B cell (primary cell): Measurements from ENCODE around the gene ZC2HC1B. TPM values are rescaled to one million over a fixed set of nuclear protein-coding genes. Genes with fewer than 3 reads are reported as not detected.

Experiments used
- ATAC-seq: fragments of 200-7000 bp; cut with Tn5 transposase; one replicate; pipeline ENCODE4 v1.10.0; 2021; ENCODE audit warnings: low read depth, mild to moderate bottlenecking, moderate number of reproducible peaks, moderate library complexity
- CTCF ChIA-PET: fragments of 350-600 bp; sonication (Branson Sonifier 250); formaldehyde crosslinking; loops from one replicate; lab custom pipeline; 2021; ENCODE audit warnings: antibody characterized with exemption, inconsistent platforms; lab: Charles Lee
- POLR2A ChIA-PET: fragments of 350-600 bp; sonication (Branson Sonifier 250); formaldehyde crosslinking; loops from one replicate; lab custom pipeline; 2021; ENCODE audit warnings: antibody characterized with exemption; lab: Charles Lee
- DNase-seq: peaks from one replicate; pipeline ENCODE4 v3.0.0; 2013
- H2AFZ ChIP-seq: 2 replicates; pipeline ENCODE4 v1.6.1; 2012; ENCODE audit warnings: mild to moderate bottlenecking, low read depth, low read length; ENCODE audit not compliant: insufficient read depth, poor library complexity, severe bottlenecking
- H3K27ac ChIP-seq, 2 donors: 1 replicate in 1 of 2; 2 replicates in 1 of 2; pipeline ENCODE4 v1.5.1; 2012 to 2013; ENCODE audit warnings: low read length in 2 of 2, mild to moderate bottlenecking in 2 of 2, moderate library complexity in 1 of 2
- H3K27me3 ChIP-seq, 4 experiments: fragments of 200-600 bp in 1 of 4; sonication (generic) in 1 of 4; replicated peaks in 1 of 4; 1 replicate in 2 of 4; 2 replicates in 2 of 4; pipeline versions ENCODE4 v1.6.1 to v1.7.0; 2013 to 2016; ENCODE audit warnings: low read length in 3 of 4, mild to moderate bottlenecking in 2 of 4, mixed read lengths in 1 of 4, moderate library complexity in 1 of 4; ENCODE audit not compliant: insufficient read depth in 4 of 4, control insufficient read depth in 3 of 4; ENCODE audit errors: control extremely low read depth in 1 of 4
- H3K36me3 ChIP-seq, 2 experiments: replicated peaks in 1 of 2; 1 replicate in 1 of 2; 2 replicates in 1 of 2; pipeline versions ENCODE4 v1.6.1 to v1.7.1; 2013; ENCODE audit warnings: low read length in 1 of 2; ENCODE audit not compliant: insufficient read depth in 2 of 2, control insufficient read depth in 1 of 2; ENCODE audit errors: control extremely low read depth in 1 of 2, extremely low read depth in 1 of 2
- H3K4me1 ChIP-seq, 2 donors: fragments of 200-600 bp in 1 of 2; sonication (generic) in 1 of 2; 1 replicate in 1 of 2; 2 replicates in 1 of 2; pipeline versions ENCODE4 v1.5.1 to v1.6.1; 2013 to 2017; ENCODE audit warnings: low read length in 2 of 2; ENCODE audit not compliant: control insufficient read depth in 2 of 2, insufficient read depth in 2 of 2
- H3K4me2 ChIP-seq: replicated peaks from 2 replicates; pipeline ENCODE3; 2012; ENCODE audit warnings: mild to moderate bottlenecking, low read depth, low read length; ENCODE audit not compliant: poor library complexity, severe bottlenecking
- H3K4me3 ChIP-seq, 5 experiments: fragments of 200-600 bp in 1 of 5; sonication (generic) in 1 of 5; 1 replicate in 3 of 5; 2 replicates in 2 of 5; pipeline versions ENCODE4 v1.5.1 to v1.7.0; 2011 to 2016; ENCODE audit warnings: low read length in 4 of 5, mild to moderate bottlenecking in 4 of 5, low read depth in 2 of 5, control low read depth in 1 of 5, moderate library complexity in 1 of 5; ENCODE audit not compliant: insufficient read depth in 1 of 5; ENCODE audit errors: control extremely low read depth in 1 of 5, extremely low read depth in 1 of 5
- H3K79me2 ChIP-seq: fragments of 200-600 bp; sonication (generic); one replicate; pipeline ENCODE4 v1.6.0; 2016; ENCODE audit warnings: low read length; ENCODE audit not compliant: control insufficient read depth, insufficient read depth
- H3K9ac ChIP-seq: fragments of 200-600 bp; sonication (generic); 2 replicates; pipeline ENCODE4 v1.6.1; 2017; ENCODE audit warnings: mild to moderate bottlenecking, low read length, moderate library complexity
- H3K9me3 ChIP-seq, 3 donors: one replicate each; pipeline versions ENCODE4 v1.6.1 to v1.7.1; 2013; ENCODE audit warnings: low read length in 2 of 3; ENCODE audit not compliant: control insufficient read depth in 2 of 3, insufficient read depth in 1 of 3; ENCODE audit errors: control extremely low read depth in 1 of 3
- H4K20me1 ChIP-seq: 2 replicates; pipeline ENCODE4 v1.6.0; 2012; ENCODE audit warnings: mild to moderate bottlenecking, low read length; ENCODE audit not compliant: insufficient read depth, control insufficient read depth, poor library complexity, severe bottlenecking
- H3K27ac Mint-ChIP-seq: one replicate; pipeline ENCODE4 v1.8.0; 2021; ENCODE audit warnings: mixed read lengths
- H3K27me3 Mint-ChIP-seq: one replicate; pipeline ENCODE4 v1.8.0; 2021; ENCODE audit warnings: mixed read lengths
- H3K4me1 Mint-ChIP-seq: one replicate; pipeline ENCODE4 v1.8.0; 2021; ENCODE audit warnings: mixed read lengths
- H3K4me3 Mint-ChIP-seq: one replicate; pipeline ENCODE4 v1.8.0; 2021; ENCODE audit warnings: mixed read lengths
- H3K9me3 Mint-ChIP-seq: one replicate; pipeline ENCODE4 v1.8.0; 2022; ENCODE audit warnings: mixed read lengths; ENCODE audit not compliant: insufficient read depth
- CTCF ChIP-seq: fragments of 200-600 bp; IDR thresholded peaks from one replicate; pipeline ENCODE4 v1.8.0; 2022; ENCODE audit warnings: antibody characterized with exemption, mild to moderate bottlenecking
- EZH2 ChIP-seq: IDR thresholded peaks from 2 replicates; pipeline ENCODE4 v1.6.1; 2012; ENCODE audit warnings: borderline replicate concordance, low read depth, mild to moderate bottlenecking, moderate library complexity, low read length; ENCODE audit not compliant: insufficient read depth, poor library complexity, severe bottlenecking
- WGBS: methylation state at CpG from one replicate; pipeline ENCODE4 v1.1.5; 2013; ENCODE audit warnings: missing lambda C conversion rate; ENCODE audit not compliant: insufficient coverage; 5-methylcytosine and 5-hydroxymethylcytosine counted together
- intact Hi-C: fragments of 100-400 bp; cut with micrococcal nuclease; formaldehyde crosslinking; loops from one replicate; pipeline ENCODE4 v1.10.0; 2022
- polyA plus RNA-seq: library from polyadenylated mRNA; depleted of rRNA; stranded (reverse); fragments of >200 nt; gene quantifications from 2 replicates; pipeline ENCODE4 v1.2.3, GENCODE V29; 2012
- total RNA-seq, 2 donors: library from RNA; stranded (reverse); fragments of 120-200 nt in 1 of 2; gene quantifications; 1 replicate in 1 of 2; 2 replicates in 1 of 2; pipeline versions ENCODE4 v1.2.3 to v1.2.4, GENCODE V29; 2013 to 2022

The ZC2HC1B gene
- total and polyA plus RNA-seq, 2 donors (not counting 1 experiment from before 2014, with no cell fraction given) = 0.51 to 0.84 TPM

- no peak for TF ChIP-seq CTCF
- no peak for TF ChIP-seq EZH2
- no peak overlapping the region for H3K4me3 Mint-ChIP-seq
- H4K20me1 ChIP-seq = no peaks in the 10 kb centered on the region
- H3K9ac ChIP-seq = no peak overlapping the region
- ATAC-seq (no peak), DNase-seq (no peak)
- 100% methylated on average over 1 of the region's 1 CpG for WGBS
- intact Hi-C loops = no loop called here
- no peaks in the 10 kb centered on the region for H3K27me3 ChIP-seq
- no peak overlapping the region for H2AFZ ChIP-seq
- no peaks in the 10 kb centered on the region for H3K4me1 Mint-ChIP-seq
- POLR2A ChIA-PET = no interaction called here
- H3K9me3 Mint-ChIP-seq = peaks cover 10% of the 10 kb centered on the region
- no peaks in the 10 kb centered on the region for H3K4me1 ChIP-seq
- no peaks in the 10 kb centered on the region for H3K79me2 ChIP-seq
- H3K9me3 ChIP-seq = peaks cover 0 to 14% (median 5%) of the 10 kb centered on the region in 3 donors
- no peak overlapping the region for H3K4me3 ChIP-seq
- no peaks in the 10 kb centered on the region for H3K36me3 ChIP-seq
- no peak overlapping the region for H3K27ac Mint-ChIP-seq
- H3K4me2 ChIP-seq = no peak overlapping the region
- CTCF ChIA-PET = interaction anchor here (1.4 kb wide), 1 partner anchor 9 kb away, joined by 3 read pairs; no protein-coding TSS in a partner anchor
- H3K27ac ChIP-seq = no peak overlapping the region
- H3K27me3 Mint-ChIP-seq = no peaks in the 10 kb centered on the region
These were observed 70.1 kb downstream of the ZC2HC1B start for GRCh38 chr6:143934331-143934730.

GRCh38 chr6:143934867-143935266 is 70.6 kb downstream of the ZC2HC1B start:
- WGBS = 89% methylated on average over 4 of the region's 4 CpGs
- ATAC-seq = no peak
- H3K4me3 Mint-ChIP-seq = no peak overlapping the region
- Histone ChIP-seq H3K4me2 (no peak overlapping the region), H3K9ac (no peak overlapping the region), H3K9me3 (peaks cover 0 to 14% (median 5%) of the 10 kb centered on the region in 3 donors), H2AFZ (no peak overlapping the region), H3K27ac (no peak overlapping the region), H3K4me1 (no peaks in the 10 kb centered on the region), H3K27me3 (no peaks in the 10 kb centered on the region), H3K79me2 (no peaks in the 10 kb centered on the region), H3K4me3 (no peak overlapping the region), H4K20me1 (no peaks in the 10 kb centered on the region), H3K36me3 (no peaks in the 10 kb centered on the region)
- ChIA-PET CTCF (interaction anchor here (1.4 kb wide), 1 partner anchor 9 kb away, joined by 3 read pairs; no protein-coding TSS in a partner anchor), POLR2A (no interaction called here)
- intact Hi-C loops = no loop called here
- no peaks in the 10 kb centered on the region for H3K4me1 Mint-ChIP-seq
- DNase-seq = no peak
- TF ChIP-seq CTCF = no peak
- no peak for TF ChIP-seq EZH2
- H3K27me3 Mint-ChIP-seq = no peaks in the 10 kb centered on the region
- no peak overlapping the region for H3K27ac Mint-ChIP-seq
- peaks cover 10% of the 10 kb centered on the region for H3K9me3 Mint-ChIP-seq
